ENCODE measurements around the gene POPDC2. TPM values are rescaled to one million over a fixed set of nuclear protein-coding genes. Genes with fewer than 3 reads are reported as not detected.

Gene POPDC2
- total RNA-seq, 1 donor from 2014 or later: 2.1 TPM

- Histone ChIP-seq H2AFZ (ENCODE audit: low read depth, low read length) (no peak overlapping the region), H3K4me2 (ENCODE audit: low read length) (no peak overlapping the region), H3K79me2 (ENCODE audit: insufficient read depth, low read length) (no peaks in the 10 kb centered on the region), H3K9ac (ENCODE audit: low read length) (no peak overlapping the region), H3K9me3 (ENCODE audit: insufficient read depth, low read depth, low read length) (no peaks in the 10 kb centered on the region), H4K20me1 (ENCODE audit: insufficient read depth, low read length) (no peaks in the 10 kb centered on the region), H3K27ac (ENCODE audit: low read depth, low read length) (no peak overlapping the region), H3K4me1 (ENCODE audit: insufficient read depth, low read length) (no peaks in the 10 kb centered on the region), H3K36me3 (ENCODE audit: insufficient read depth, low read length) (no peaks in the 10 kb centered on the region), H3K27me3 (ENCODE audit: insufficient read depth, low read length) (no peaks in the 10 kb centered on the region), H3K4me3 (ENCODE audit: insufficient read depth, low read depth, low read length) (no peak overlapping the region)
- peaks cover 3% of the 10 kb centered on the region for H3K27me3 Mint-ChIP-seq (ENCODE audit: low read depth, unreplicated experiment)
- TF ChIP-seq EZH2 (IDR thresholded peaks at IDR 0.05; ENCODE audit: insufficient read depth, low read length): no peak
- TF ChIP-seq CTCF (IDR thresholded peaks at IDR 0.05; ENCODE audit: insufficient read depth, low read depth, low read length): no peak
- no peaks in the 10 kb centered on the region for H3K9me3 Mint-ChIP-seq (ENCODE audit: unreplicated experiment)
- no peak for FAIRE-seq
- H3K27ac Mint-ChIP-seq (ENCODE audit: unreplicated experiment): no peak overlapping the region
- no peak overlapping the region for H3K4me3 Mint-ChIP-seq (ENCODE audit: unreplicated experiment)
- H3K4me1 Mint-ChIP-seq (ENCODE audit: low read depth, unreplicated experiment): peaks cover 12% of the 10 kb centered on the region
- H3K36me3 Mint-ChIP-seq (ENCODE audit: low read depth, unreplicated experiment): no peaks in the 10 kb centered on the region
- no peak for DNase-seq (ENCODE audit: low read depth)
These were observed 2.3 kb downstream of the POPDC2 start for GRCh38 chr3:119657887-119658702.

- no peak overlapping the region for H3K4me3 Mint-ChIP-seq (ENCODE audit: unreplicated experiment)
- H3K36me3 ChIP-seq (ENCODE audit: insufficient read depth, low read length): no peaks in the 10 kb centered on the region
- H3K4me1 Mint-ChIP-seq (ENCODE audit: low read depth, unreplicated experiment): peaks cover 3% of the 10 kb centered on the region
- peaks cover 7% of the 10 kb centered on the region for H3K27me3 Mint-ChIP-seq (ENCODE audit: low read depth, unreplicated experiment)
- no peak overlapping the region for H3K27ac ChIP-seq (ENCODE audit: low read depth, low read length)
- H3K4me1 ChIP-seq (ENCODE audit: insufficient read depth, low read length): no peaks in the 10 kb centered on the region
- H3K9me3 Mint-ChIP-seq (ENCODE audit: unreplicated experiment): no peaks in the 10 kb centered on the region
- no peak overlapping the region for H3K4me2 ChIP-seq (ENCODE audit: low read length)
- no peak for TF ChIP-seq EZH2 (IDR thresholded peaks at IDR 0.05; ENCODE audit: insufficient read depth, low read length)
- no peak for TF ChIP-seq CTCF (IDR thresholded peaks at IDR 0.05; ENCODE audit: insufficient read depth, low read depth, low read length)
- DNase-seq (ENCODE audit: low read depth) (no peak), FAIRE-seq (no peak)
- no peaks in the 10 kb centered on the region for H3K27me3 ChIP-seq (ENCODE audit: insufficient read depth, low read length)
- H3K79me2 ChIP-seq (ENCODE audit: insufficient read depth, low read length): no peaks in the 10 kb centered on the region
- H3K4me3 ChIP-seq (ENCODE audit: insufficient read depth, low read depth, low read length): no peak overlapping the region
- no peak overlapping the region for H3K9ac ChIP-seq (ENCODE audit: low read length)
- H3K27ac Mint-ChIP-seq (ENCODE audit: unreplicated experiment): no peak overlapping the region
- no peaks in the 10 kb centered on the region for H3K9me3 ChIP-seq (ENCODE audit: insufficient read depth, low read depth, low read length)
- H3K36me3 Mint-ChIP-seq (ENCODE audit: low read depth, unreplicated experiment): no peaks in the 10 kb centered on the region
- no peak overlapping the region for H2AFZ ChIP-seq (ENCODE audit: low read depth, low read length)
- H4K20me1 ChIP-seq (ENCODE audit: insufficient read depth, low read length): no peaks in the 10 kb centered on the region
These were observed 6.5 kb downstream of the POPDC2 start for GRCh38 chr3:119653876-119654275.

Data from astrocyte (in vitro differentiated cells and primary cell).